ENCODE measurements around the gene BDKRB2.

Gene BDKRB2

DNA sequence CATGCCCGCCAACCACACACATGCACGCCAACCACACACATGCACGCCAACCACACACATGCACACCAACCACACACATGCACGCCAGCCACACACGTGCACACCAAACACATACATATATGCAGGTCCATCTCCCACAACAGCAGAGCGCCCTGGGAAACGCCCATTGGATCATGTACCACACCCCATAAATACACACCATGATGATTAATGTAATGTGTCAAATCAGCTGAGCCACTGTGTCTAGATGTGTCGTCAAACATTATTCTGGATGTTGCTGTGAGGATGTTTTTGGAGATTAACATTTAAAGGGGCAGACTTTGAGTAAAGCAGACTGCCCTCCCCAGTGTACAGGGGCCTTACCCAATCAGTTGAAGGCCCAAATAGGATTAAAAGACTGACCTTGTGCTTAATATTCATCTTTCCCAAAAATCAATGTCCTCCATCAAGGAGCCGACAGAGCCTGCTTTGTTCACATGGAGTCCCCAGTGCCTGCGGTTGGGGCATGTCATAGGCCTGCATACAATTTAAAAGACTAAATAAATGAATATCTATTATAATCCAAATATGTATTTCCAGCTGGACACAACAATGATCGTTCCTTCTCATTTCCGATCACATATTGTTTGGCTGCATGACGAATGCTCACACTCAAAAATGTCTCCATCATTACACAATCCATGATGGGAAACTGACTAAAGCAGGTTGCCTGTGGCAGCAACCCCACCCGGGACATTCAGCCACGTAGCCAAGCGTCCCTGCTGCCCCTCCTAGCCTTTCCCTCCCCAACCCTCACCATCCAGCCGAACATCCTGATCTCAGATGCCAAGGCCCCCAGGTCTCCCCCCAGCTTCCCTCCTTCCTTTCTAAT is 23.2 kb upstream of the BDKRB2 start:
- Histone ChIP-seq H3K9me3 (ENCODE audit: low read depth, low read length) (no peaks in the 10 kb centered on the region), H3K9ac (ENCODE audit: insufficient read length) (no peak overlapping the region), H3K27ac (no peak overlapping the region), H3K4me3 (no peak overlapping the region), H3K36me3 (ENCODE audit: insufficient read depth, low read length) (no peaks in the 10 kb centered on the region)
- no peak for TF ChIP-seq FOXP2 (optimal IDR thresholded peaks at IDR 0.05; ENCODE audit: control extremely low read depth, extremely low read length, insufficient read depth)
- TF ChIP-seq EZH2 (IDR thresholded peaks at IDR 0.05) = no peak
- TF ChIP-seq POLR2AphosphoS5 (IDR thresholded peaks at IDR 0.05; ENCODE audit: borderline replicate concordance, low read depth, low read length) = no peak
- DNase-seq (ENCODE audit: low read depth, low spot score) = no peak

DNA sequence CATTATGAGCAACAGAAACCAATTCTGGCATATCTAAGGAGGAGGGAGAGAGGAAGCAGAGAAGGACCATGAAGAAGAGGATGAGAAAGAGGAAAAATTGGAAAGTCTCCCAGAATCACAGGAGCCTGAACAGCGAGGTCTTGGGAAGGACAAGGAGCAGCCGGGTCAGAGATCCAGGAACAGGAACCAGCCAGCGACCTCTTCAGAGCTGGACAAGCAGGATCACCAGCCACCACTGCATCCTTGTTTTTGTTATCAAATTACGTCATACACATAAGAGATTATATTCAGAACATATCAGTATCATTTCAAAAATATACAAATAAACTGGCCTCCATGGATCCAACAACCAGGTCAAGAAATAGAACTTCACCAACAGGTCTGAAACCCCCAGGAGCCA is 22.1 kb upstream of the BDKRB2 start:
- Histone ChIP-seq H3K9me3 (ENCODE audit: low read depth, low read length) (no peaks in the 10 kb centered on the region), H3K9ac (ENCODE audit: insufficient read length) (no peak overlapping the region), H3K36me3 (ENCODE audit: insufficient read depth, low read length) (no peaks in the 10 kb centered on the region), H3K4me3 (no peak overlapping the region), H3K27ac (no peak overlapping the region)
- TF ChIP-seq POLR2AphosphoS5 (IDR thresholded peaks at IDR 0.05; ENCODE audit: borderline replicate concordance, low read depth, low read length) (no peak), FOXP2 (optimal IDR thresholded peaks at IDR 0.05; ENCODE audit: control extremely low read depth, extremely low read length, insufficient read depth) (no peak), EZH2 (IDR thresholded peaks at IDR 0.05) (no peak)
- no peak for DNase-seq (ENCODE audit: low read depth, low spot score)

DNA sequence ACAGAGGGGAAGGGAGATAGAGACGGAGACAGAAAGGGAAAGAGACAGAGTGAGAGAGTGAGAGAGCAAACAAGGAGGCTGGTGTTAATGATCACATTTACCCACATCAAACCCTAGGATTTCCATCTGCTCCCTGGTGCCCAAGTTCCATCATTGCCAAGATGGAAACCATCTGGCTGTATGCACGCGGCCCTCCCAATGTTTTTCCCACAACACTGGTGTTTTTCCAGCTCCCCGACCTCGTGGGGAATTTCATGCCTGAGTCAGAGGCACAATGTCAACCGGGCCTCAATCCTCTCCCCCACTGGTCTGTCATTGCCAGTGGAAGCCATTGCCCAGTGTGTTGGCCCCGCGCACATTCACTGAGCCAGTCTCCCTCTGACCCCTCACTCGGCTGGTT is 19.9 kb upstream of the BDKRB2 start:
- DNase-seq (ENCODE audit: low read depth, low spot score) = no peak
- H3K27ac ChIP-seq = no peak overlapping the region
- TF ChIP-seq FOXP2 (optimal IDR thresholded peaks at IDR 0.05; ENCODE audit: control extremely low read depth, extremely low read length, insufficient read depth) (no peak), EZH2 (IDR thresholded peaks at IDR 0.05) (no peak), POLR2AphosphoS5 (IDR thresholded peaks at IDR 0.05; ENCODE audit: borderline replicate concordance, low read depth, low read length) (no peak)

DNA sequence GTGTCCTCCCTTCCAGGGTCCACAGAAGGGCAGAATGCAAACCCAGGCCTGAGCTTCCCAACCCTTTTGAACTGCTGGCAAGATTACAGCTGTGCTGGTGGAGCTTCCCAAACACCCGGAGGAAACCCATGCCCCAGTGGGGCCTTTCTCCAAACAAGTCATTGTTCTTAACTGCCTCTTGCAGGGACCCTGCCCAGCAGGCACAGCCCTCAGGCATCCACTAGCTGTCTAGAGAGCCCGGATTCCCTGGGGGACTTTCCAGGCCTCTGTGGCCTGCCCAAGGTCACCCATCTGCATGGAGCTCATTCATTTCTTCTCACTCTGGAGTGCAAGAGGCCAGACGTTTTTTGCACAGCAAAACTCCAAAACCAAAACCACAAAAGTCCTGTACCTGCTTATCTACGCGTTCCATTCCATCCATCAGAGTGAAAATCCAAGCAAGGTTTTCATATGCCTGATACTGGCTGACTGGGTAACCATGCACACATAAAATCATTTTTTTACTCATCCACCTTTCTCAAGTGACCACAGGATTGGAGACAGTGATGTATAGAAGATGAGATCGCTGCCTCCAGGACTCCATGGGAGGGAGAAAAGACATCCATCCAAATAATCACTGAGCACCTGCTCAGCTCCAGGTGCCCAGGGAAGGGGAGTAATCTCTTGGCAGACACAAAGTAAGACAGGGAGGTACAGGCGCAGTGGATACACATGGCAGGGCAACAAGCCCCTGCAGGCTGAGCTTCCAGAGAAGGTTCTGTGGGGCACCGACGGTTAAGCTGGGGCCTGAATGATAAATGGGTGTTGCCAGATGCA is 17.2 kb upstream of the BDKRB2 start:
- Histone ChIP-seq H3K27ac (no peak overlapping the region), H3K36me3 (ENCODE audit: insufficient read depth, low read length) (no peaks in the 10 kb centered on the region), H3K4me3 (no peak overlapping the region), H3K9me3 (ENCODE audit: low read depth, low read length) (no peaks in the 10 kb centered on the region), H3K9ac (ENCODE audit: insufficient read length) (no peak overlapping the region)
- DNase-seq (ENCODE audit: low read depth, low spot score) = no peak
- TF ChIP-seq FOXP2 (optimal IDR thresholded peaks at IDR 0.05; ENCODE audit: control extremely low read depth, extremely low read length, insufficient read depth) (no peak), POLR2AphosphoS5 (IDR thresholded peaks at IDR 0.05; ENCODE audit: borderline replicate concordance, low read depth, low read length) (no peak), EZH2 (IDR thresholded peaks at IDR 0.05) (no peak)

More for the DNA sequence above, 19.9 kb upstream of the BDKRB2 start:
- Histone ChIP-seq H3K4me3 (no peak overlapping the region), H3K9ac (ENCODE audit: insufficient read length) (no peak overlapping the region), H3K9me3 (ENCODE audit: low read depth, low read length) (no peaks in the 10 kb centered on the region), H3K36me3 (ENCODE audit: insufficient read depth, low read length) (no peaks in the 10 kb centered on the region)

DNA sequence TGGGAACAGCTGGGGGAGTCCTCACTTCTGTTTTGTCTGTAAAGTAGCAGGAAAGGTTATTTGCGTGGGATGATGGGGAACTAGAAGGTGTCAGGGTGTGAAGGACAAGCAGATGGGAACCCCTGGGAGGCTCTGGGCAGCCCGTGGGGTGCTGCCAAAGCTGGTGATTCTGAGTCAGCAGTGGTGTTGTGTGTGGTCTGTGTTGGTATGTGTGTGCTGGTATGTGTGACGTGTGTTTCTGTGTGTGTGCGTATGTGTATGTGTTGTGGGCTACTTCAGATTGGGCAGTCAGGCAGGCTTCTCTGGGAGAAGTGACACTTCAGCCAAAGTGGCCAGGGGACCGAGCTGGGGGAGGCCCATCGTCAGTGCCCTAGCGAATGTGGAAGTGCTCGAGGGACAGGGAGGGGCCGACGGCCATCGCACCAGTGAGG is 15.3 kb upstream of the BDKRB2 start:
- H3K36me3 ChIP-seq (ENCODE audit: insufficient read depth, low read length) = no peaks in the 10 kb centered on the region
- no peak overlapping the region for H3K4me3 ChIP-seq
- no peak overlapping the region for H3K9ac ChIP-seq (ENCODE audit: insufficient read length)
- no peak for DNase-seq (ENCODE audit: low read depth, low spot score)
- no peak for TF ChIP-seq FOXP2 (optimal IDR thresholded peaks at IDR 0.05; ENCODE audit: control extremely low read depth, extremely low read length, insufficient read depth)
- no peak for TF ChIP-seq EZH2 (IDR thresholded peaks at IDR 0.05)
- TF ChIP-seq POLR2AphosphoS5 (IDR thresholded peaks at IDR 0.05; ENCODE audit: borderline replicate concordance, low read depth, low read length) = no peak
- H3K27ac ChIP-seq = no peak overlapping the region
- H3K9me3 ChIP-seq (ENCODE audit: low read depth, low read length) = no peaks in the 10 kb centered on the region

DNA sequence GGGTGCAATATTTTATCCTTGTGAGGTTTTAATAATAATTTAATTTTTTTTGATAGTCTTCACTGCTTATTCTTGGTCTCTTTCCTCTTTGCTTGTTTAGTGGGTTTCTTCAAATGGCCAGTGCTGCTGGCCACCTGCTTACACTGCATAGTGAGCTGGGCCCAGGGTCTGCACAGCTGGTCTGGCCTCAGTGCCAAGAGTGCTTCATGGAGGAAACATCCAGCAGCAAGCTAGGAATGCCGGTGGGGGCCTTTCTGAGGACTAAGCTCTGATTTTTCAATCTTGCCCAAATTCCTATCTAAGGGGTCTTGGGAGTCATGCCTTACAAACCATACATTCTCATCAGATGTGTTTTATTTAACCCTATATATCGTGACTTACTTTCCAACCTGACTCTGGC is 13.3 kb upstream of the BDKRB2 start:
- DNase-seq (ENCODE audit: low read depth, low spot score) = no peak
- H3K9me3 ChIP-seq (ENCODE audit: low read depth, low read length) = no peaks in the 10 kb centered on the region
- H3K36me3 ChIP-seq (ENCODE audit: insufficient read depth, low read length) = no peaks in the 10 kb centered on the region
- no peak overlapping the region for H3K4me3 ChIP-seq
- TF ChIP-seq EZH2 (IDR thresholded peaks at IDR 0.05) = no peak
- no peak for TF ChIP-seq POLR2AphosphoS5 (IDR thresholded peaks at IDR 0.05; ENCODE audit: borderline replicate concordance, low read depth, low read length)
- TF ChIP-seq FOXP2 (optimal IDR thresholded peaks at IDR 0.05; ENCODE audit: control extremely low read depth, extremely low read length, insufficient read depth) = no peak
- H3K27ac ChIP-seq = no peak overlapping the region
- no peak overlapping the region for H3K9ac ChIP-seq (ENCODE audit: insufficient read length)

DNA sequence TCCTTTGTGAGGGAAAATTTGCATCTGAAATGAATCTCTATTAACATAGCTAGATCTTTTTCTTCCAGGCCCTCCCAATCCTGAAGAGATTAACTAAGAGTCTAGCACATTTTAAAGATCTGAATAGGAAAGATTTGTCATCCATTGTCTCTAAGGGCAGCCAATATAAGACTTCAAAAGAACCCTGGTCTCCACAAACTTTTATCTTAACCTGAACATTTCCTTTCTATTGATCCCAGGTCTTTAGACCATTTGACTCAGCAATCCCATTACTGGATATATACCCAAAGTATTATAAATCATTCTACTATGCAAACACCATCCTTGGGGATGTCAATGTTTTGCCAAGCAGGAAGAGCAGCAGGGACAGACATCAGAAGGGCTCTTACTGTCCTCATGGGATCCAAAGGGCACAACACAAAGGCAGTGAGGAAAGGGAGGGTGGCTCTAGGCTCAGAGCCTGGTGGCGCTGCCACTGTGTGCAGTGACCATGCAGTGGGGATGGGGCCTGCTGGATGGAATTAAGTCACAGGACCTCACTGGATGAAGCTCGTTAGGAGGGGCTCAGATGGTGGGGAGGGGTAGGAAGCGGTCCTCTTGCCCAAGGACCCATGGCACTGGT is 12.7 kb upstream of the BDKRB2 start:
- no peak overlapping the region for H3K9ac ChIP-seq (ENCODE audit: insufficient read length)
- H3K4me3 ChIP-seq = no peak overlapping the region
- no peaks in the 10 kb centered on the region for H3K9me3 ChIP-seq (ENCODE audit: low read depth, low read length)
- TF ChIP-seq POLR2AphosphoS5 (IDR thresholded peaks at IDR 0.05; ENCODE audit: borderline replicate concordance, low read depth, low read length) (no peak), EZH2 (IDR thresholded peaks at IDR 0.05) (no peak), FOXP2 (optimal IDR thresholded peaks at IDR 0.05; ENCODE audit: control extremely low read depth, extremely low read length, insufficient read depth) (no peak)
- no peak overlapping the region for H3K27ac ChIP-seq
- H3K36me3 ChIP-seq (ENCODE audit: insufficient read depth, low read length) = no peaks in the 10 kb centered on the region
- no peak for DNase-seq (ENCODE audit: low read depth, low spot score)
